ENCODE data around the gene WARS2.

GRCh38 chr1:119160866-119161265 lies 20.4 kb upstream of the WARS2 start:
- no peak for TF ChIP-seq POLR2AphosphoS5 (IDR thresholded peaks at IDR 0.05; ENCODE audit: low read depth, low read length)
- no peak for TF ChIP-seq CTCF (IDR thresholded peaks at IDR 0.05; ENCODE audit: control extremely low read depth in 1 of 3, insufficient read depth in 1 of 3, low read depth in 1 of 3, low read length in 3 of 3)
- TF ChIP-seq ATF2 (IDR thresholded peaks at IDR 0.05; ENCODE audit: low read length), result no peak
- TF ChIP-seq ZNF274 (IDR thresholded peaks at IDR 0.05; ENCODE audit: borderline replicate concordance, extremely low read depth, low read length), result no peak
- TF ChIP-seq POLR2A (IDR thresholded peaks at IDR 0.05; ENCODE audit: control extremely low read depth in 1 of 2, low read depth in 2 of 2, low read length in 2 of 2), result no peak
- TF ChIP-seq PHF8 (conservative IDR thresholded peaks at IDR 0.05; ENCODE audit: low read depth, low read length), result no peak
- TF ChIP-seq SP2 (IDR thresholded peaks at IDR 0.05; ENCODE audit: low read length), result no peak
- TF ChIP-seq USF2 (IDR thresholded peaks at IDR 0.05; ENCODE audit: low read length), result no peak
- no peak for TF ChIP-seq MAFK (IDR thresholded peaks at IDR 0.05; ENCODE audit: low read depth, low read length)
- TF ChIP-seq EP300 (IDR thresholded peaks at IDR 0.05; ENCODE audit: borderline replicate concordance in 1 of 2, low read depth in 2 of 2, low read length in 2 of 2), result no peak
- no peak for TF ChIP-seq RFX5 (IDR thresholded peaks at IDR 0.05; ENCODE audit: borderline replicate concordance, low read depth, low read length)
- TF ChIP-seq EZH2 (IDR thresholded peaks at IDR 0.05; ENCODE audit: low read depth, low read length, severe bottlenecking), result no peak
- TF ChIP-seq CEBPB (IDR thresholded peaks at IDR 0.05; ENCODE audit: low read depth, low read length), result no peak

Measured in H1 (cell line).